ENCODE data around the gene ZNHIT2. TPM values are rescaled to one million over a fixed set of nuclear protein-coding genes. Genes with fewer than 3 reads are reported as not detected.

The ZNHIT2 gene
- total RNA-seq, 2 donors from 2014 or later: 6.0 to 6.3 TPM

- intact Hi-C loops (cut with DNase I): loop anchor here in 1 of 2 donors (5.0 kb wide), 1 partner anchor 47 kb away; the partner anchor contains the start of gene CAPN1
- no peak for DNase-seq (ENCODE audit: low spot score)
Measured at GRCh38 chr11:65135633-65136145, 18.2 kb upstream of the ZNHIT2 start.

- peak; percentile 94 for DNase-seq (ENCODE audit: low spot score)
- intact Hi-C loops (cut with DNase I): loop anchor here (5.0 kb wide), 1 partner anchor 47 kb away; the partner anchor contains the start of gene CAPN1 (in 2 of the 2)
Measured at GRCh38 chr11:65134952-65135632, 17.6 kb upstream of the ZNHIT2 start.

- DNase-seq (ENCODE audit: low spot score): peak; percentile 97
Measured at GRCh38 chr11:65134240-65134951, 16.9 kb upstream of the ZNHIT2 start, which contains the start of gene SYVN1. SYVN1 (minus strand) TSS chr11:65134519; CDS start chr11:65133601, 918 bp downstream.

GRCh38 chr11:65133724-65134123 is 16.2 kb upstream of the ZNHIT2 start:
- DNase-seq (ENCODE audit: low spot score): peak; percentile 91
- intact Hi-C loops (cut with DNase I): loop anchor here in 1 of 2 donors (5.0 kb wide), 1 partner anchor 49 kb away; the partner anchor contains the start of gene CAPN1

More at GRCh38 chr11:65134240-65134951, 16.9 kb upstream of the ZNHIT2 start, which contains the start of gene SYVN1:
- intact Hi-C loops (cut with DNase I): loop anchor here in 1 of 2 donors (5.0 kb wide), 1 partner anchor 48 kb away; the partner anchor contains the start of gene CAPN1

DNA sequence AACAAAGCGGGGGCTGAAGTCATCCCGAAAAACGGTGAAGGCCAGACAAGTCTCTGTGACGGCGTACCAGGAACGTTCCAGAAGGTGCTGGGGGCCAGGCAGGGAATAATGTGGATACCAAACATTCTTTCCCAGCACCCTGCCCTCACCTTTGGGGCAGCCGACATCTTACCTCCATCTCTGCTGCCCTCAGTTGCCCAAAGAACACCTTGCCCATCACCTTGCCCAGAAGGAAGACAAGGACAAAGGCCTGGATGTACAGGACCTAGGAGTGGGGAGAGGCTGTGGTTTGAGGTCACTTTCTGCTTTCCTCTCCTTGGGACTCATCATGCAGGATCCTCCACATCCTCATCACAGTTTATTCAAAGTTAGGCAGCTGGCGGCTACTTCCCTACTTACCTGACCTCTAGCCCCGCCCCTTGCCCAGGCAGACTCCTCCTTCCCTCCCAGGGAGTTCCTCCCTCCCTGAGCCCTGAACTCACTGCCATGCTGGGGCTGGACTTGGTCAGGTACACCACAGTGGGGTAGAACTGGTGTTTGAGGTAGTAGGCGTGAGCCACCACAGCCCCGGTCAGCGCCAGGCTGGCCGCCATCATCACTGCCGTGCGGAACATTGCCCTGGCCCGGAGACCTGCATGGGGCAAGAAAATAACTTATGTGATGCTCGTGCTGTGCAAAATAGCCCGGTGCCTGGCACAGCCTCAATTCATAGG is 15.6 kb upstream of the ZNHIT2 start:
- peak; percentile 78 for DNase-seq (ENCODE audit: low spot score)
- intact Hi-C loops (cut with DNase I): loop anchor here in 1 of 2 donors (5.0 kb wide), 1 partner anchor 49 kb away; the partner anchor contains the start of gene CAPN1

- intact Hi-C loops (cut with DNase I): loop anchor here in 1 of 2 donors (5.0 kb wide), 1 partner anchor 50 kb away; the partner anchor contains the start of gene CAPN1
- DNase-seq (ENCODE audit: low spot score): no peak
Measured at GRCh38 chr11:65132238-65132987, 14.9 kb upstream of the ZNHIT2 start.

DNA sequence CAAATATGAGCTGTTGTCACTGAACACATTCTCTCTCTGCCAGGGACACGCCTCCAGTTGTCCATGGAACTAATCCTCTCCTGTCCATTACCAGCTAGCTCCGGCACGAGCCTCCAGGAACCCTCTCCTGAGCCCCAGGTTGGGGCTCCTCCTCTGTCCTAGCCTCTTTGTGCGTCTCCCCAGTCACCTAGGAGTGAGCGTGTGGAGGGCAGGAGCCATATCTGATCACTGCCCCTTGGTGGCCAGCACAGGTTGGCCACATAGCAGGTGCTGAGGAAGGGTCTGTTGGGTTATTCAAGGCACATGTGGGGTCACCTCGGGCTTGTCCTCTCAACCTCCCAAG is 14.4 kb upstream of the ZNHIT2 start:
- intact Hi-C loops (cut with DNase I): loop anchor here in 1 of 2 donors (5.0 kb wide), 1 partner anchor 50 kb away; the partner anchor contains the start of gene CAPN1
- DNase-seq (ENCODE audit: low spot score): no peak

GRCh38 chr11:65131417-65131776 is 13.9 kb upstream of the ZNHIT2 start:
- no peak for DNase-seq (ENCODE audit: low spot score)
- intact Hi-C loops (cut with DNase I): loop anchor here in 1 of 2 donors (5.0 kb wide), 1 partner anchor 51 kb away; the partner anchor contains the start of gene CAPN1

DNA sequence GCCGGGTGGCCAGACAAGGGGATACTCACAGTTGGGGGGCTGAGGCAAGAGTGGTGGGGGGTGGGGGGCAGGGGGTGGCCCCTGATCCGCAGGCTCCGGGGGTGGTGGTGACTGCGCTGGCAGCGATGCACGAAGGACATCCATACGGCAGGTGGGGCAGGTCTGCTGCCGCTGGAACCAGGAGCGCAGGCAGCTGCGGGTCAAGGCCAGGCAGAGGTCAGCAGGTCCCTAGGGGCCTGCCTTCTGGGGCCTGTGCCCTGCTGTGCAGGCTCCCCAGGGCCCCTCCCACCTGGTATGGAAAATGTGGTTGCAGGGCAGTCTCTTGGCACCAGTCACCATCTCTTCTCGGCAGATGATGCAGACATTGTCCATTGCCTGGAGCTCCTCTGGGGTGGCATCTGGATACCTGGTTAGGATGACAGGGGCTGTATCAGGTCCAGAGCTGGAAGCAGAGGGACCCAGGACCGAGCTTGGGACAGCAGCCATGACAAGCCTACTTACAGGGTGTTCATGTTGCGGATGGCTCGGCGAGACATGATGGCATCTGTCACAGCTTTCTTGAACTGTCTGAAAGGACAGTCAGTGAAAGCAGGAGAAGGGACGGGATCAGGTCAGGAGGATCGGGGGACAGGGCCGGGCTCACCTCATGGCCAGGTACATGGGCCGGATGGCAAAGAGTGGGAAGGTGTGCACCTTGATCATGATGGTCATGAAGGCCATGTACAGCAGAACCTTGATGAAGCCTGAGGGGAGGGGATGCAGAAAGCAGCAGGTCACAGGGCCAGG is 13.3 kb upstream of the ZNHIT2 start:
- DNase-seq (ENCODE audit: low spot score): peak; percentile 77
- intact Hi-C loops (cut with DNase I): loop anchor here in 1 of 2 donors (5.0 kb wide), 1 partner anchor 51 kb away; the partner anchor contains the start of gene CAPN1

- DNase-seq (ENCODE audit: low spot score): peak; percentile 76
- intact Hi-C loops (cut with DNase I): loop anchor here in 1 of 2 donors (5.0 kb wide), 1 partner anchor 52 kb away; the partner anchor contains the start of gene CAPN1
Measured at GRCh38 chr11:65129649-65130441, 12.3 kb upstream of the ZNHIT2 start.

GRCh38 chr11:65128182-65129145 is 11.0 kb upstream of the ZNHIT2 start:
- DNase-seq (ENCODE audit: low spot score): peak; percentile 81
- intact Hi-C loops (cut with DNase I): no loop called here

- DNase-seq (ENCODE audit: low spot score): no peak
- intact Hi-C loops (cut with DNase I): no loop called here
Measured at GRCh38 chr11:65127473-65128181, 10.1 kb upstream of the ZNHIT2 start.

GRCh38 chr11:65126624-65127274 is 9.2 kb upstream of the ZNHIT2 start:
- intact Hi-C loops (cut with DNase I): no loop called here
- no peak for DNase-seq (ENCODE audit: low spot score)

DNA sequence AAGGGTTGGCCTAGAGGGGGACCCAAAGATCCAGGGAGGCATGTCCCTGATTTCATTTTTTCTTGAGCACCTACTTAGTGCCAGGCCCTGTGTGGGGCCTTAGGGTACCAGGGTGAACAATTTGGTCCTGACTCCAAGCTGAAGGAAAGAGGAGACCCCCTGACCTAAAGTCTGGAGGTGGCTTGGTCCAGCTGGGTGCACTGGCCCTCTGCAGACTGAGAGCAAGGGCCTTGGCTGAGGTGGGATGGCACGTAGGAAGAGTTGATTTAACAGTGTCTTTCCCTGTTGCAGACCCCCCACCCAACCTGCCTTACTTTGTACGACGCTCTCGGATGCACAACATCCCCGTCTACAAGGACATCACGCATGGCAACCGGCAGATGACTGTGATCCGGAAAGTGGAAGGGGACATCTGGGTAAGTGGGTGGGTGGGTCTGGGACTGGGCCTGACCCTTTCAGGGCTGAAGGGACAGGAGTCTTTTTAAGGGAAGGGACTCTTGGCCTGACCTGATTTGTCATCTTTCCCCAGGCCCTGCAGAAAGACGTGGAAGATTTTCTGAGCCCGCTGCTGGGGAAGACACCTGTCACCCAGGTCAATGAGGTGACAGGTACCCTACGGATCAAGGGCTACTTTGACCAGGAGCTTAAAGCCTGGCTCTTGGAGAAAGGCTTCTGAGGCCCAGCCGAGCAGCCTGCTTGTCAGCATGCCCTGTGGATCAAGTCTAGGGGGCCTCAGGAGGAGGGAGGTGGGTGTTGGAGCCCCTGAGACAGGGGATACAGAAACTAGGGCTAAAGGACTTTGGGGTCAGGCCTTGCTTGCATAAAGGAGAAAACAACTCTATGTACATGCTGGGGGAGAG is 7.9 kb upstream of the ZNHIT2 start:
- intact Hi-C loops (cut with DNase I): no loop called here
- DNase-seq (ENCODE audit: low spot score): no peak
